Stomach (tissue), 9 donors: ENCODE data around the gene PTPRU. TPM values are rescaled to one million over a fixed set of nuclear protein-coding genes. Genes with fewer than 3 reads are reported as not detected.

Experiments
- DNase-seq, 2 donors: peaks; one replicate each; pipeline versions ENCODE4 v3.0.0 to v3.0.0-alpha.2; 2013 to 2019
- H3K27ac ChIP-seq, 5 donors: fragments of 200-600 bp in 4 of 5; sonication (generic) in 4 of 5; one replicate each; pipeline ENCODE4 v1.5.1; 2013 to 2019; ENCODE audit warnings: mild to moderate bottlenecking in 1 of 5, moderate library complexity in 1 of 5
- H3K27me3 ChIP-seq, 3 donors: fragments of 200-600 bp; sonication (generic); one replicate each; pipeline ENCODE4 v1.5.1; 2017 to 2019; ENCODE audit warnings: mixed run types in 1 of 3
- H3K36me3 ChIP-seq, 4 donors: fragments of 200-600 bp; sonication (generic); 1 replicate in 3 of 4; 2 replicates in 1 of 4; pipeline ENCODE4 v1.5.1; 2016 to 2019
- H3K4me1 ChIP-seq, 4 donors: fragments of 200-600 bp; sonication (generic); one replicate each; pipeline ENCODE4 v1.5.1; 2016 to 2019
- H3K4me3 ChIP-seq, 4 donors: fragments of 200-600 bp; sonication (generic) in 3 of 4; one replicate each; pipeline ENCODE4 v1.5.1; 2016 to 2019; ENCODE audit warnings: mild to moderate bottlenecking in 1 of 4
- H3K9me3 ChIP-seq, 4 donors: fragments of 200-600 bp; sonication (generic); one replicate each; pipeline ENCODE4 v1.5.1; 2016 to 2019
- CTCF ChIP-seq, 7 experiments: fragments of 450-650 bp in 4 of 7; fragments of 200-600 bp in 3 of 7; sonication (generic) in 3 of 7; IDR thresholded peaks; one replicate each; pipeline ENCODE4 v1.5.1; 2016 to 2019; ENCODE audit warnings: antibody characterized with exemption in 7 of 7, control low read depth in 2 of 7, mild to moderate bottlenecking in 1 of 7
- EP300 ChIP-seq: sonication (generic); formaldehyde crosslinking; IDR thresholded peaks from one replicate; pipeline ENCODE4 v1.6.1; 2017; ENCODE audit warnings: antibody characterized with exemption
- POLR2A ChIP-seq, 4 donors: fragments of 450-650 bp; IDR thresholded peaks; one replicate each; pipeline ENCODE4 v1.6.1; 2016; ENCODE audit warnings: antibody characterized with exemption in 4 of 4, control low read depth in 2 of 4, mild to moderate bottlenecking in 1 of 4, moderate library complexity in 1 of 4
- POLR2AphosphoS5 ChIP-seq, 3 donors: sonication (generic); formaldehyde crosslinking; IDR thresholded peaks; one replicate each; pipeline ENCODE4 v1.6.1; 2016; ENCODE audit warnings: antibody characterized with exemption in 3 of 3
- WGBS, 5 donors: extraction: QIAGEN DNeasy Blood & Tissue Kit in 3 of 5; methylation state at CpG; one replicate each; pipeline versions ENCODE4 v1.1.5 to v1.1.7; 2013 to 2018; 5-methylcytosine and 5-hydroxymethylcytosine counted together
- intact Hi-C: fragments of 100-400 bp; cut with DNase I; formaldehyde crosslinking; loops from one replicate; pipeline ENCODE4 v1.15.1; 2023; ENCODE audit warnings: low total_unique reads
- polyA plus RNA-seq, 3 donors: library from polyadenylated mRNA; stranded (reverse); fragments of 200-250 nt; gene quantifications; one replicate each; pipeline ENCODE4 v1.2.3, GENCODE V29; 2013
- total RNA-seq, 5 donors: library from RNA; depleted of rRNA; stranded (reverse); fragments of >200 nt; gene quantifications; one replicate each; pipeline versions ENCODE4 v1.1.0 to v1.2.3, GENCODE V29; 2014 to 2016
- donor health status: healthy with polysubstance abuse.
- donor health status: Bipolar disorder and iron deficiency.
- donor health status: healthy.

Gene PTPRU
- total and polyA plus RNA-seq, 8 donors: 0.29 to 17.5 (median 6.2) TPM

DNA sequence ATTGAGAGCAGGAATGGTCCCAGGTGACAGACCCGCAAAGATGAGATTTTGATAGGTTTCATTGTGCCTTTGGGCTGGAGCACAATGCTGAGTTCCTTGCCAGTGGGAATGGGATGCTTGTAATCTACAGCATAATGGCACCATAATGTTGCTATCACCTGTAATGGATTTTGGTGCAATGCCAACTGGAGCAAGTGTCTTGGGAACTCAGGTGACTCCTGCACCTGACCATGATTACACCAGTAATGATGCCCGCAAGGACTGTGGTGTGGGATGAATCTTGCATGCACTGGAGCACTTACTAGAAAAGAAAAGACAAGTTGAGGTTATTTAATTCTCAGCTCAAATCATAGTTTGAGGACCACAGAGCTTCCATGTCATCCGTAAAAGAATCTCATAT lies 96.7 kb downstream of the PTPRU start:
- 69 to 81% (median 72%) methylated on average over 3 of the region's 3 CpGs for WGBS, 5 donors
- peaks cover 0 to 3% (median 0%) of the 10 kb centered on the region in 4 donors for H3K36me3 ChIP-seq
- no peak overlapping the region for H3K4me3 ChIP-seq
- TF ChIP-seq EP300: no peak
- TF ChIP-seq POLR2A (IDR thresholded peaks at IDR 0.05): no peak
- no peak for TF ChIP-seq CTCF (IDR thresholded peaks at IDR 0.05)
- TF ChIP-seq POLR2AphosphoS5 (IDR thresholded peaks at IDR 0.05): no peak
- intact Hi-C loops: no loop called here
- DNase-seq: no peak
- no peaks in the 10 kb centered on the region for H3K9me3 ChIP-seq
- H3K27me3 ChIP-seq: peaks cover 0 to 3% (median 0%) of the 10 kb centered on the region in 3 donors
- no peak overlapping the region for H3K27ac ChIP-seq
- no peaks in the 10 kb centered on the region for H3K4me1 ChIP-seq

DNA sequence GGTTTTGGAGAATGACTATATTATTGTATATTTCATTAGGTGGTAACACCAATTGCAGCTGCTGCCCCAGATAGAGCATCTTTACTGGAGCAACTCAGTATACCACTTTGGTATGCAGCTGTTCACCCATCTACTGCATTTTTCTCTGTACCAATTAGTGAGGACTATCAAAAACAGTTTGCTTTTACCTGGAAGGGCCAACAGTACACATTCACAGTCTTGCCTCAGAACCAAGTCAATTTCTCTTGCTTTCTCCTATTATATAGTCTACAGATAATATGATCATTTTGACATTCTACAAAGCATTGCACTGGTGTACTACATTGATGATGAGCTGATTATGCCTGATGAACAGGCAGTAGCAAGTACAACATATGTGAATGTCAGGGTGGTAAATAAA lies 99.3 kb downstream of the PTPRU start:
- TF ChIP-seq POLR2AphosphoS5 (IDR thresholded peaks at IDR 0.05): no peak
- no peak for TF ChIP-seq EP300
- TF ChIP-seq CTCF (IDR thresholded peaks at IDR 0.05): no peak
- TF ChIP-seq POLR2A (IDR thresholded peaks at IDR 0.05): no peak
- Histone ChIP-seq H3K27ac (no peak overlapping the region), H3K27me3 (peaks cover 0 to 13% (median 0%) of the 10 kb centered on the region in 3 donors), H3K4me1 (no peaks in the 10 kb centered on the region), H3K36me3 (no peaks in the 10 kb centered on the region), H3K9me3 (no peaks in the 10 kb centered on the region), H3K4me3 (no peak overlapping the region)
- intact Hi-C loops: no loop called here
- DNase-seq: no peak

DNA sequence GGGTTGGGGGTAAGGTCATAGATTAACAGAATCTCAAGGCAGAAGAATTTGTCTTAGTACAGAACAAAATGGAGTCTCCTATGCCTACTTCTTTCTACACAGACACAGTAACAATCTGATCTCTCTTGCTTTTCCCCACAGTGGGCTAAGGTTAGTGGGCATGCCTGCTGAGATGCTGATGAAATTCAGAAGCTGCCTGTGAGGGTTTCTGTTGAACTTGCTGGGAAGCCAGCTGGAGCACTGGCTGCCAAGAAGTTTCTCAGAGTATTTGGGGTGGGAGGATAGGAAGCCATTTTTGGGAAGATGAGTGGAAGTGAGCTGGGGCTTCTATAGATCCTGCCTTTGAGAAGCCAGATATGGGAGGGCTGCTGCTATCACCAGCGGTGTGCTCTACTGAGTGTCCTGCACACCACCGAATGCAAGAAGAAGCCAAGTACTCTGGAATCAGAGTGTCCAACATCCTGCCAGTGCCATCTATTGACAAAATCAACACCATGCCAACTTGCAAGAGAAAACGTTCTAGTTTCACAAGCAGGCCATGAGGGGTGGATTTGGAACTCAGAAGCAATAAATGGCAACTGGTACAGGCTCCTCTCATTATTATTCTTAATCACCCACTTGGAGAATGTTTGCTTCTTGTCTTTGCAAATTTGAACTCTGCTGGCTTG lies 102.7 kb downstream of the PTPRU start:
- H3K27me3 ChIP-seq: peaks cover 0 to 45% (median 5%) of the 10 kb centered on the region in 3 donors
- H3K27ac ChIP-seq: no peak overlapping the region
- TF ChIP-seq POLR2A (IDR thresholded peaks at IDR 0.05) (no peak), EP300 (no peak), CTCF (IDR thresholded peaks at IDR 0.05) (no peak), POLR2AphosphoS5 (IDR thresholded peaks at IDR 0.05) (no peak)
- no peaks in the 10 kb centered on the region for H3K9me3 ChIP-seq
- no peak for DNase-seq
- no peaks in the 10 kb centered on the region for H3K4me1 ChIP-seq
- intact Hi-C loops: no loop called here
- no peak overlapping the region for H3K4me3 ChIP-seq
- WGBS, 5 donors: 43 to 64% (median 55%) methylated on average over 3 of the region's 3 CpGs
- H3K36me3 ChIP-seq: no peaks in the 10 kb centered on the region

- intact Hi-C loops: no loop called here
- 47 to 63% (median 55%) methylated on average over 4 of the region's 4 CpGs for WGBS, 5 donors
- H3K36me3 ChIP-seq: no peaks in the 10 kb centered on the region
- H3K4me3 ChIP-seq: no peak overlapping the region
- peaks cover 0 to 58% (median 13%) of the 10 kb centered on the region in 3 donors for H3K27me3 ChIP-seq
- no peaks in the 10 kb centered on the region for H3K9me3 ChIP-seq
- TF ChIP-seq EP300: no peak
- no peak for TF ChIP-seq POLR2AphosphoS5 (IDR thresholded peaks at IDR 0.05)
- no peak for TF ChIP-seq POLR2A (IDR thresholded peaks at IDR 0.05)
- no peak for TF ChIP-seq CTCF (IDR thresholded peaks at IDR 0.05)
- no peak overlapping the region for H3K27ac ChIP-seq
- no peak for DNase-seq
- H3K4me1 ChIP-seq: no peaks in the 10 kb centered on the region
These were observed 105.6 kb downstream of the PTPRU start for GRCh38 chr1:29341936-29342335.
